Measurements from ENCODE around the gene AFAP1.

The AFAP1 gene

DNA sequence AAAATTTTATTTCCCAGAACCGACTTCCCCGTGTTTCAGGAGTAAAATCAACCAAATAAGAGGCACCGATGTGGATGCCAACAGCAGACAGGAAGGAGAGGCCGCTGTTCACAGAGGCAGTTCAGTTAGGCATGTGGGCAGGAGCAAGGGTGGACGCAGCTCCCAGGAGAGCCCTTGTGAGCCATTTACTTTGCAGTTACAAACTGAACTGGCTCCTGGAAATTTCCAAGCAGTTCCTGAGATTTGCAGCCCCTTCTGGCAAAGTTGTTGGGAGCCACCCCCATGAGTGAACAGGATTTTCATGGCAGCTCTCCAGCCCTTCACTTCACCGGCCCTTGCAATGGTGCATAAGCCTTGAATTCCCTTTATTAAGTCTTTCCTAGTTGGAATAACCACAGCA lies 189.1 kb downstream of the AFAP1 start:
- no peak for DNase-seq

- DNase-seq: no peak
Observed at GRCh38 chr4:7747566-7747965, 192.1 kb downstream of the AFAP1 start.

GRCh38 chr4:7747062-7747385 lies 192.6 kb downstream of the AFAP1 start:
- no peak for DNase-seq

GRCh38 chr4:7746351-7747061 lies 193.2 kb downstream of the AFAP1 start:
- DNase-seq: no peak

- no peak for DNase-seq
Observed at GRCh38 chr4:7745301-7745885, 194.3 kb downstream of the AFAP1 start.

GRCh38 chr4:7744142-7744804 lies 195.4 kb downstream of the AFAP1 start:
- no peak for DNase-seq

DNA sequence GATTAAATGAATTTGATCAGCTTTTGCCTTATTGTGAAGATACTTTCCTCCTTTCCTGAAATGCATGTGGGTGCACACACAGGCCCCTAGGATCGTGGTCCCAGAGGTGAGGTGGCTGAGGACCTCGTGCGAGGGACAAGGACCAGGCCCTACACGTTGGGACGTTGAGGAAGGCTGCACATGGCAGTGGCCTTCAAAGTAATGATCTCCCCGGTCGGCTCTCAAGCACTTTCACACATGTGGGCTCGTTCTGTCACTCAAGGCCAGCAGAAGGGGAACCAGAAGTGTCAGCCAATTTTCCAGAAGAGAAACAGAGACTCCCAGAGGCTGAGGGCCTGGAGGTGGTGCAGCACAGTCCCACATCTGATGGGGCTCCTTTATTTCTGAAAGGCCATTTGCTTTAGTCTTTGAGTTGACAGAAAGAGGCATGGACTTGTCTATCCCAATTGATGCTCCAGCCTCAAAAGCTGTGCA lies 196.8 kb downstream of the AFAP1 start:
- DNase-seq: no peak

DNA sequence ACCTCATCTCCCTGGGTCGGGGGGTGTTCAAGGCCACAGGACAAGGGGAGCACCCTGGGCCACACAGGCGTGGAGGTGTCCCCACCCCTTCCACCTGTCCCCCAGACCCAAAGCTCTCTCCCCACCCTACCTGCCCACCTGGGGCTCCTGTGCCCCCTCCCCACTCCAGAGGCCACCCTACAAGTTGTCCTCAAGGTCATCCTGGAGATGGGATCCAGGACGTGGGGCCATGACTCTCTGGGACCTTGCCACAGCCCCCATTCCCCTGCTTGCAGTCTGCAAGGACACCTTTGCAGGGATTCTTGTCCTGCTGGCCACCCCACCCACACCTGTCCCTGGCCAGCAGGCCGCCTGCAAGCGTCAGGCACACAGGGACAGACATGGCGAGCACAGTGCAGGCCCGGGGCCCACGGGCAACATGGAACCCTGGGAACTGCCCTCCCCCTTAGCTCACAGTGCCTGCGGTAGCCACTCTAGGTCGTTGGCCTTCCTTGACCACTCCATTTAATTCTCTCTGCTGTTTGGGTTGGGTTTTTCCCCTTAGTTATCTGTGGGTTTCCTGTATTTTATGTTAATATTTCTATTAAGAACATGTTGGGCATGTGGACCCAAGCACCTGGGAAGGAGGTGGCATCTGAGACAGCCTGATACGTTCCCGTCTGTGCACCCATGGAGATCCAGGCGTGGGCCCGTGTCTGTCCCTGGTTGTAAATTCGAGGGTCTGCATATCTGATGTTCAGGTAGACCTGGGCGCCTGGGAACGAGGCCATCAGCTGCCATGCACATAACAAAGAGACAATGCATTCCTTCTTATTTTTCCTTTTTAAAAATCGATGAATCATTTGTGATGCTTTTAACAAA lies 197.5 kb downstream of the AFAP1 start:
- DNase-seq: no peak

DNA sequence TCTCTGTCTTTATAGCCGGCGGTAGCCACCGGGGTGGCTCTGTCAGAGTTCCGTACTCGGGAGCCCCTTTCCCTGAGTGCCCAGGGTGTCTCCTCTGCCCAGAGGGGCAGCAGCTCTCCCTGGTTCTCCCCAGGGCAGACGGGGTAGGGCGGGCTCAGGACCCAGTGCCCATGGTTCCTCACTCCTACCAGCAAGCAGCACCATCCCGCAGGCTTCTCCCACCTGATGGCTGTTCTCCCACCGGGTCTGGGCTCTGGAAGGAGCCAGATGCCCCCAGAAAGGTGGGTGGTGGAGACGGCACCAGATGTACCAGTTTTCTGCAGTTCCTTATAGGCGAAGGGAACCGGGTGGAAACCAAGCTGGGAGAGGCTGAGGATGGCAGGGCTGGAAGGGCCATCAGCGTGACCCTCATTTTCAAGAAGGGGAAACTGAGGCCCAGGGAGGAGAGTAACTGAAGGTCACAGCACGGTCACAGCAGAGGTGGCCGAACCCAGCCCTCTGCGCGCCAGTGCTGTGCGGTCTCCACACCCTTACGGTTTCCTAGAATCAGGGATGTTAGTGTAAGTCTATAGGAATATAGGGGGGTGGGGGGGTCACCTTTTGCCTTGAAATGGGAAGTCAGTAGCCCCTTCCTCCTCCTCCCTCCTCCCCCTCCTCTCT lies 198.7 kb downstream of the AFAP1 start:
- no peak for DNase-seq

GRCh38 chr4:7739918-7740865 lies 199.5 kb downstream of the AFAP1 start:
- DNase-seq: no peak

DNA sequence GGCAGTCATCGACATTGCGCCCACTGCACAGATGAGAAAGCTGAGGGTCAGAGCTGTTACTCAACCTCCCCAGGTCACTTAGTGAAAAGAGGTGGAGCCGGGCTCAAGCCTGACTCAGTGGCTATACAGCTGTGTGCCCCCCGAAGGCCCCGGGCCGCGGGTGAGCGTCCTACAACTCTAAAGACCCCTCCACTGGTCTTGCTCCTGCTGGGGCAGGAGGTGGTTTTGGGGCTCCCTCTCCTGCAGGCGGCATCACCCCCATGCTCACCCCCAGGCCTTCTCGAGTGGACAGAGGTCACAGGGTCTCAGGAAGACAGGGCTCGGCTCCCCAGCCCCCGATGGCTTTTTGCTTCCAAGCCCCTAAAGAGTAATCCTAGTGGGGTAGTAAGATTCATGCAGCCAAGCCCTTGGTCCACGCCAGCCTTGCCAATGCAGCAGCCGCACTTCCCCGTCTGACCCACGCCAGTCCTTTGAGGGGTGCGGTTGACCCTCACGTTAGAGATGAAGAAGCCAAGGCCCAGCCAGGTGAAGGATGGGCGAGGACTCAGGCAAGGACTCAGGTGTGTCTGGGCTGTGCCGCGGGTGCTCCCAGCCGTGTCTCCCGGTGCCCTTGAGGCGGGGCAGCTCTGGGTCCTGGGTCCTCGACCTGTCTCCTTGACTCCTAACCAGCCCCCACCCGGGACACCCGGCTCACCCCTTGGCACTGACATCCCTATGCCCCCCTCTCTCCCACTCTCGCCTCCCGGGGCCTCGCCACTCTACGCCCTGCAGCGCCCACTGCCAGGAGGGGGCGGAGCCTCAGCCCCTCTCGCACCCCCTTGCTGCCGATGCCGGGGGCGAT lies 200.4 kb downstream of the AFAP1 start:
- no peak for DNase-seq

DNA sequence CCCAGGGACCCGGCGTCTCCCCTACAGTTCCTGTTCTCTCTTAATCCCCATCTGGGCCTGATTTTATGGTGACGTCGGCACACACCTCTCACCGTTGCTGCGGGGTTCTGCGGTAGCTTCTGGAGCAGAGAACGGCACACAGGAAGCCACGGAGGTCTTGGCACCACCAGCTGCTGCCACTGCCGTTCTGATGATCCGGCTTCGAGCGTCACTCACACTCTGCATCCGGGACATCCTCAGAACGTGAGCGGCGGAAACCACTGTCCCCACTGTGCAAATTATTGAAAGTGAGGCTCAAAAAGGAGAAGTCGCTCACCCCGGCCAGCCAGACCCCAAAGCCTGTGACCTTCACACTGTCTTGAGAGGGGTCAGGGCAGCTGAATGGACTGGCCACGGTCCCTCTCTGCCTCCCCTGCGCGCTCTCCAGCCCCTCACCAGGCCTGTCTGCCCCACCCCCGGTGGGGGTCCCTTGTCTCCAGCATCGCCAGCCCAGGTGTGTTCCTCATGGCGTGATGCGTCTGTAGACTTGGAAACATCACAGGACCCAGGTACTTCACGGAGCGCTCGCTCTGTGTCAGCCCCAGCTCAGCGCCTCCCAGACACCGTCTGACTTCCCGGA lies 201.1 kb downstream of the AFAP1 start:
- DNase-seq: no peak

DNA sequence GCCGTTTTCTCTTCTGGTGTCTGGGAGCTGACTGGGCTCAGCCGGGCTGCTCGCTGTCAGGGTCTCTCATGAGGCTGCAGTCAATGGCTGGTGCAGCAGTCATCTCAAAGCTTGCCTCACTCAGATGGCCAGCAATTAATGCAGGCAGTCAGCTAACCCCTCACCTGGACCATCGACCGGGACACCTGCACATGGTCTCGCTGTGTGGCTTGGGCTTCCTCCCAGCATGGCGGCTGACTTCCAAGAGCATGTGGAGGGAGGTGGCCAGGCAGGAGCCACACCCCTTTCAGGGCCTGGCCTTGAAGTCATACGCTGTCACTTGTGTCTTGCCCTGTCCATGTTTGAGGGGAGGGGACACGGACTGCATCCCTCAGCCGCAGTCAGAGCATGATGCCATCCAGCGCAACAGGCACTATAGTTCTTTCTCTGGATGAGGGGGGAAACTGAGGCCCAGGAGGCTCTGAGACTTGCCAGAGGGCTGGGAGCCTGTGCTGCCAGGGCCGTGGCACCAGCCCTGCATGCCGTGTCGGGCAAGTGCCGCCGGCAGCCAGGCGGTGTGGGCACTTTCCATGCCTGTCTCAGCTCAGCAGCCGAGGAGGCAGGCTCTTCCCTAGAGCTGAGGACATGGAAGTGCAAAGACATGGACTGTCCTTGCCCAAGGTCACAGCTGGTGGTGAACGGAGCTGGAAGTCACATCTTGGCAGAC lies 201.8 kb downstream of the AFAP1 start:
- DNase-seq: no peak

DNA sequence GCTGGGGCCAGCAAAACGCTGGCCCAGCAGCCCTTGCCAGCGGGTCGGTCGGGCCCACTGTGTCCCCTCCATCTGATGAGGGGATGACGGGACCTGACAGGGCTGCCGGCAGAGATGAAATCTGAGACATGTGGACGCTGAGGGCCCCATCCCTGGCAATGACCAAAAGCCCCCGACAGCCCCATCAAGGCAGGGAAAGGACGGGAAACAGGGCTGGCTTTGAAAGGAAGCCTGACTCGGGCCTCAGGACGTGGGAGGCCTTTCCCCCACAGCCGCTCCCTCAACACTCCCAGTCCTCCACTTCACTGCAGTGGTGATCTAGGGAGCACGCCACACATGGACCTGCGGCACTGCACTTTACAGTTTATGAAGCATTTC lies 202.4 kb downstream of the AFAP1 start:
- no peak for DNase-seq

DNA sequence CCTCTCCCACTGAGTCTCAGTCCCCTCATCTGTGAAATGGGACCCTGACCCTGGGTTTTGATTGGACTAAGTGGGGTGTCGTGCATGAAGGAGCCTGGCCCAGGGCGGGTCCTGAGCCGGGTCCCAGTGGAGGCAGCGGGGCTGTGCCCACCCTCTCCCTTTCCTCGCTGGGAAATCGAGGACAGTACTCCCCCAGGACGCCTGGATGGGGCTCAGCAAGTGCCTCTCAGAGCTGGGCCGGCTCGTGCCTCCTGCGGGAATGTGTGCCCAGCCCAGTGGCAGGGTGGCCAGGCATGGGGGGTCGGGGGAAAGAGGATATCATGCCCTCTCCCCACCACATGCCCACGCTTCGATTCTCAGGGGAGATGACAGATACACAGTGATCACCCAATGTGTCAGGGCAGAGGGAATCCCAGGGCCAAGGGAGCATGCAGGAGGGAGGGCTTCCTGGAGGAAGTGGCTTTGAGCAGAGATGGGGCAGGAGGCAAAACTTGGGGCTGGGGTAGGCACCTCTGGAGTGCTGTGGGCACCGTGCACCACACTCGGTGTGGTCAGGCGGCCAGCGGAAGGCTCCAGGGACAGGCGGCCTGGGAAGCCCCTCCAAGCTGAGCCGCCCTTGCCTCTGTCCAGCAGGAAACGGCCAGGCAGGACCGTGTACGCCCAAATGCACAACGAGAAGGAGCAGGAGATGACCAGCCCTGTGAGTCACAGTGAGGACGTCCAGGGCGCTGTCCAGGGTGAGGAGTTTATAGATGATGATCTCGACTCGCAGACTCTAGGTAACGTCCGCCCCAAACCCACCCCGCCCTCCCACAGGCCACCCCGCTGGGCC lies 203.0 kb downstream of the AFAP1 start:
- no peak for DNase-seq

GRCh38 chr4:7735961-7736360 lies 203.7 kb downstream of the AFAP1 start:
- DNase-seq: no peak

DNA sequence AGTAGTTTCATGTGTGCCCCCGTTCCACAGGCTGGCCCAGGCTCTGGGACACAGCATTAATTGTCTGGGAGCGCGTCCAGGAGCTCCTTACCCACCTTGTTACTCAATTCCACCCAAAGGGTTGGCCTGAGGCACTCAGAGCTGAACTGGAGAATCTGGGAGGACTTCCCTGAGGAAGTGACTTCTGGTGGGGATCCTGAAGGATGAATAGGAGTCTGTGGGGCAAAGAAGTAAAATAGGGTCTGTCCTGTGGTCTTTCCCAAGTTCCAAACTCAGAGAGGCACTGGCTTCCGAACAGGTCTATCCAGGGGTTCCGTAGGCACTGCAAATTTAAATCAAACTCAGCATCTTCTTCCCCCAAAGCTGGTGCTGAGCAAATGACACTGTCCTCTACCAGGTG lies 204.3 kb downstream of the AFAP1 start:
- DNase-seq: no peak

GRCh38 chr4:7734651-7735260 lies 204.9 kb downstream of the AFAP1 start:
- DNase-seq: no peak

Measured in CD4-positive, alpha-beta T cell treated with Interleukin-15 for 1 hour (primary cell).